ENCODE measurements around the gene RHOBTB1.
"Not testable (repeated sequence)": the region's sequence is repeated elsewhere in the genome, so short reads cannot be mapped to it uniquely, and the experiment has no call there.

Gene RHOBTB1

GRCh38 chr10:60832136-60832535 is 111.8 kb downstream of the RHOBTB1 start:
- H2AK5ac ChIP-seq (ENCODE audit: low read length); H3K79me1 ChIP-seq (ENCODE audit: low read length); H3K36me3 ChIP-seq (ENCODE audit: control insufficient read depth, insufficient read depth, low read length); H3K4me2 ChIP-seq (ENCODE audit: low read length); H3K56ac ChIP-seq (ENCODE audit: low read length); H3K4ac ChIP-seq (ENCODE audit: low read depth, low read length); H3K4me3 ChIP-seq (ENCODE audit: low read length); H3K27ac ChIP-seq (ENCODE audit: low read depth, low read length); H4K8ac ChIP-seq (ENCODE audit: low read depth, low read length); H3K4me1 ChIP-seq (ENCODE audit: control insufficient read depth, low read depth, low read length); H3K18ac ChIP-seq (ENCODE audit: low read length); DNase-seq; H3K27me3 ChIP-seq (ENCODE audit: insufficient read depth, low read length, poor library complexity); H2BK120ac ChIP-seq (ENCODE audit: low read depth, low read length); H2BK5ac ChIP-seq (ENCODE audit: low read length); H2BK15ac ChIP-seq (replicated peaks; ENCODE audit: low read depth); H4K5ac ChIP-seq (ENCODE audit: low read length); H3K23ac ChIP-seq (ENCODE audit: low read length); H3K79me2 ChIP-seq (ENCODE audit: control insufficient read depth, insufficient read depth, low read length); H3K9ac ChIP-seq (ENCODE audit: low read length): not testable (repeated sequence)
- no CpG with 5 or more reads among the region's 4 CpGs for WGBS (ENCODE audit: extremely low coverage, insufficient coverage, low lambda C conversion rate)

GRCh38 chr10:60828489-60828852 is 115.5 kb downstream of the RHOBTB1 start:
- H3K79me1 ChIP-seq (ENCODE audit: low read length), result no peaks in the 10 kb centered on the region
- no CpG with 5 or more reads among the region's 1 CpG for WGBS (ENCODE audit: extremely low coverage, insufficient coverage, low lambda C conversion rate)
- no peak overlapping the region for H2BK15ac ChIP-seq (replicated peaks; ENCODE audit: low read depth)
- H3K18ac ChIP-seq (ENCODE audit: low read length), result no peak overlapping the region
- H2BK120ac ChIP-seq (ENCODE audit: low read depth, low read length), result no peak overlapping the region
- H3K4me1 ChIP-seq (ENCODE audit: control insufficient read depth, low read depth, low read length), result peaks cover 2% of the 10 kb centered on the region
- H3K36me3 ChIP-seq (ENCODE audit: control insufficient read depth, insufficient read depth, low read length), result no peaks in the 10 kb centered on the region
- no peak overlapping the region for H3K4me3 ChIP-seq (ENCODE audit: low read length)
- H4K8ac ChIP-seq (ENCODE audit: low read depth, low read length), result no peak overlapping the region
- H3K4me2 ChIP-seq (ENCODE audit: low read length), result no peak overlapping the region
- no peaks in the 10 kb centered on the region for H3K79me2 ChIP-seq (ENCODE audit: control insufficient read depth, insufficient read depth, low read length)
- DNase-seq, result no peak
- no peak overlapping the region for H2AK5ac ChIP-seq (ENCODE audit: low read length)
- H3K27ac ChIP-seq (ENCODE audit: low read depth, low read length), result peak overlapping the region; percentile 47
- H3K23ac ChIP-seq (ENCODE audit: low read length), result no peak overlapping the region
- H4K5ac ChIP-seq (ENCODE audit: low read length), result no peak overlapping the region
- H3K9ac ChIP-seq (ENCODE audit: low read length), result no peak overlapping the region
- H3K56ac ChIP-seq (ENCODE audit: low read length), result no peak overlapping the region
- no peaks in the 10 kb centered on the region for H3K27me3 ChIP-seq (ENCODE audit: insufficient read depth, low read length, poor library complexity)
- H3K4ac ChIP-seq (ENCODE audit: low read depth, low read length), result no peak overlapping the region
- no peak overlapping the region for H2BK5ac ChIP-seq (ENCODE audit: low read length)

GRCh38 chr10:60827791-60828488 is 116.0 kb downstream of the RHOBTB1 start:
- Histone ChIP-seq H2AK5ac (ENCODE audit: low read length) (no peak overlapping the region), H3K4me2 (ENCODE audit: low read length) (no peak overlapping the region), H2BK120ac (ENCODE audit: low read depth, low read length) (no peak overlapping the region), H3K79me2 (ENCODE audit: control insufficient read depth, insufficient read depth, low read length) (no peaks in the 10 kb centered on the region), H3K27me3 (ENCODE audit: insufficient read depth, low read length, poor library complexity) (no peaks in the 10 kb centered on the region), H4K8ac (ENCODE audit: low read depth, low read length) (no peak overlapping the region), H2BK15ac (replicated peaks; ENCODE audit: low read depth) (no peak overlapping the region), H3K23ac (ENCODE audit: low read length) (no peak overlapping the region), H3K9ac (ENCODE audit: low read length) (no peak overlapping the region), H2BK5ac (ENCODE audit: low read length) (no peak overlapping the region), H3K56ac (ENCODE audit: low read length) (no peak overlapping the region), H3K4ac (ENCODE audit: low read depth, low read length) (no peak overlapping the region), H3K79me1 (ENCODE audit: low read length) (no peaks in the 10 kb centered on the region), H4K5ac (ENCODE audit: low read length) (no peak overlapping the region), H3K4me1 (ENCODE audit: control insufficient read depth, low read depth, low read length) (peaks cover 2% of the 10 kb centered on the region), H3K4me3 (ENCODE audit: low read length) (no peak overlapping the region), H3K27ac (ENCODE audit: low read depth, low read length) (peak overlapping the region; percentile 47), H3K36me3 (ENCODE audit: control insufficient read depth, insufficient read depth, low read length) (no peaks in the 10 kb centered on the region), H3K18ac (ENCODE audit: low read length) (no peak overlapping the region)
- DNase-seq, result peak; percentile 79
- WGBS (ENCODE audit: extremely low coverage, insufficient coverage, low lambda C conversion rate), result no CpG with 5 or more reads among the region's 5 CpGs

- no peak overlapping the region for H3K27ac ChIP-seq (ENCODE audit: low read depth, low read length)
- no peaks in the 10 kb centered on the region for H3K79me1 ChIP-seq (ENCODE audit: low read length)
- no peak overlapping the region for H3K4me3 ChIP-seq (ENCODE audit: low read length)
- no peak overlapping the region for H3K4ac ChIP-seq (ENCODE audit: low read depth, low read length)
- WGBS (ENCODE audit: extremely low coverage, insufficient coverage, low lambda C conversion rate), result no CpG with 5 or more reads among the region's 4 CpGs
- H3K79me2 ChIP-seq (ENCODE audit: control insufficient read depth, insufficient read depth, low read length), result no peaks in the 10 kb centered on the region
- H3K27me3 ChIP-seq (ENCODE audit: insufficient read depth, low read length, poor library complexity), result no peaks in the 10 kb centered on the region
- no peak overlapping the region for H2BK15ac ChIP-seq (replicated peaks; ENCODE audit: low read depth)
- no peak overlapping the region for H3K4me2 ChIP-seq (ENCODE audit: low read length)
- H2BK120ac ChIP-seq (ENCODE audit: low read depth, low read length), result no peak overlapping the region
- H3K56ac ChIP-seq (ENCODE audit: low read length), result no peak overlapping the region
- no peak overlapping the region for H4K5ac ChIP-seq (ENCODE audit: low read length)
- H2BK5ac ChIP-seq (ENCODE audit: low read length), result no peak overlapping the region
- H2AK5ac ChIP-seq (ENCODE audit: low read length), result no peak overlapping the region
- no peaks in the 10 kb centered on the region for H3K36me3 ChIP-seq (ENCODE audit: control insufficient read depth, insufficient read depth, low read length)
- H3K23ac ChIP-seq (ENCODE audit: low read length), result no peak overlapping the region
- no peak for DNase-seq
- H3K9ac ChIP-seq (ENCODE audit: low read length), result no peak overlapping the region
- H4K8ac ChIP-seq (ENCODE audit: low read depth, low read length), result no peak overlapping the region
- H3K4me1 ChIP-seq (ENCODE audit: control insufficient read depth, low read depth, low read length), result peaks cover 2% of the 10 kb centered on the region
- H3K18ac ChIP-seq (ENCODE audit: low read length), result no peak overlapping the region
Observed at GRCh38 chr10:60825520-60825919, 118.5 kb downstream of the RHOBTB1 start.

- H3K18ac ChIP-seq (ENCODE audit: low read length), result no peak overlapping the region
- H3K36me3 ChIP-seq (ENCODE audit: control insufficient read depth, insufficient read depth, low read length), result no peaks in the 10 kb centered on the region
- no peaks in the 10 kb centered on the region for H3K79me2 ChIP-seq (ENCODE audit: control insufficient read depth, insufficient read depth, low read length)
- WGBS (ENCODE audit: extremely low coverage, insufficient coverage, low lambda C conversion rate), result no CpG with 5 or more reads among the region's 1 CpG
- H3K27ac ChIP-seq (ENCODE audit: low read depth, low read length), result no peak overlapping the region
- no peak overlapping the region for H3K23ac ChIP-seq (ENCODE audit: low read length)
- H3K9ac ChIP-seq (ENCODE audit: low read length), result no peak overlapping the region
- H2BK15ac ChIP-seq (replicated peaks; ENCODE audit: low read depth), result no peak overlapping the region
- no peak overlapping the region for H3K56ac ChIP-seq (ENCODE audit: low read length)
- no peak for DNase-seq
- H3K4me2 ChIP-seq (ENCODE audit: low read length), result no peak overlapping the region
- H2AK5ac ChIP-seq (ENCODE audit: low read length), result no peak overlapping the region
- H2BK5ac ChIP-seq (ENCODE audit: low read length), result no peak overlapping the region
- no peak overlapping the region for H4K8ac ChIP-seq (ENCODE audit: low read depth, low read length)
- H2BK120ac ChIP-seq (ENCODE audit: low read depth, low read length), result no peak overlapping the region
- no peaks in the 10 kb centered on the region for H3K27me3 ChIP-seq (ENCODE audit: insufficient read depth, low read length, poor library complexity)
- peaks cover 4% of the 10 kb centered on the region for H3K4me1 ChIP-seq (ENCODE audit: control insufficient read depth, low read depth, low read length)
- H3K4ac ChIP-seq (ENCODE audit: low read depth, low read length), result no peak overlapping the region
- no peaks in the 10 kb centered on the region for H3K79me1 ChIP-seq (ENCODE audit: low read length)
- no peak overlapping the region for H3K4me3 ChIP-seq (ENCODE audit: low read length)
- H4K5ac ChIP-seq (ENCODE audit: low read length), result no peak overlapping the region
Observed at GRCh38 chr10:60823324-60823723, 120.7 kb downstream of the RHOBTB1 start.

GRCh38 chr10:60822809-60823208 is 121.2 kb downstream of the RHOBTB1 start:
- no CpG with 5 or more reads among the region's 4 CpGs for WGBS (ENCODE audit: extremely low coverage, insufficient coverage, low lambda C conversion rate)

More at GRCh38 chr10:60822809-60823208, 121.2 kb downstream of the RHOBTB1 start:
- H3K56ac ChIP-seq (ENCODE audit: low read length), result no peak overlapping the region
- H3K4me1 ChIP-seq (ENCODE audit: control insufficient read depth, low read depth, low read length), result peaks cover 3% of the 10 kb centered on the region
- H3K4me3 ChIP-seq (ENCODE audit: low read length), result no peak overlapping the region
- H2AK5ac ChIP-seq (ENCODE audit: low read length), result no peak overlapping the region
- H3K9ac ChIP-seq (ENCODE audit: low read length), result no peak overlapping the region
- no peak overlapping the region for H3K27ac ChIP-seq (ENCODE audit: low read depth, low read length)
- no peaks in the 10 kb centered on the region for H3K79me2 ChIP-seq (ENCODE audit: control insufficient read depth, insufficient read depth, low read length)
- H3K79me1 ChIP-seq (ENCODE audit: low read length), result no peaks in the 10 kb centered on the region
- H3K18ac ChIP-seq (ENCODE audit: low read length), result no peak overlapping the region
- no peak overlapping the region for H2BK15ac ChIP-seq (replicated peaks; ENCODE audit: low read depth)
- no peak overlapping the region for H4K8ac ChIP-seq (ENCODE audit: low read depth, low read length)
- no peak overlapping the region for H3K4me2 ChIP-seq (ENCODE audit: low read length)
- no peak for DNase-seq
- H3K27me3 ChIP-seq (ENCODE audit: insufficient read depth, low read length, poor library complexity), result no peaks in the 10 kb centered on the region
- H3K4ac ChIP-seq (ENCODE audit: low read depth, low read length), result no peak overlapping the region
- no peak overlapping the region for H3K23ac ChIP-seq (ENCODE audit: low read length)
- H3K36me3 ChIP-seq (ENCODE audit: control insufficient read depth, insufficient read depth, low read length), result no peaks in the 10 kb centered on the region
- no peak overlapping the region for H2BK5ac ChIP-seq (ENCODE audit: low read length)
- H4K5ac ChIP-seq (ENCODE audit: low read length), result no peak overlapping the region
- H2BK120ac ChIP-seq (ENCODE audit: low read depth, low read length), result no peak overlapping the region

All from mesendoderm (in vitro differentiated cells).